Loucy (cell line): Measurements from ENCODE around the gene MRPS9.

Source experiments
- H2AFZ ChIP-seq: fragments of 200-600 bp; sonication (generic); 2 replicates; pipeline ENCODE4 v1.6.0; 2016; ENCODE audit warnings: antibody characterized with exemption, mild to moderate bottlenecking, low read length, moderate library complexity
- H3F3A ChIP-seq: fragments of 200-600 bp; 2 replicates; pipeline ENCODE4 v1.6.0; 2016; ENCODE audit warnings: antibody characterized with exemption, low read depth, mild to moderate bottlenecking
- H3K27me3 ChIP-seq: fragments of 200-600 bp; sonication (generic); 2 replicates; pipeline ENCODE4 v1.6.1; 2014; ENCODE audit warnings: low read length, mild to moderate bottlenecking; ENCODE audit not compliant: insufficient read depth, poor library complexity, severe bottlenecking
- H3K36me3 ChIP-seq: fragments of 200-600 bp; sonication (generic); 2 replicates; pipeline ENCODE4 v1.6.1; 2016; ENCODE audit warnings: low read length; ENCODE audit not compliant: insufficient read depth
- H3K4me1 ChIP-seq: fragments of 200-600 bp; sonication (generic); 2 replicates; pipeline ENCODE4 v1.5.1; 2014; ENCODE audit warnings: low read length, mild to moderate bottlenecking; ENCODE audit not compliant: insufficient read depth, poor library complexity, severe bottlenecking
- H3K4me2 ChIP-seq: fragments of 200-600 bp; sonication (generic); 2 replicates; pipeline ENCODE4 v1.6.0; 2014; ENCODE audit warnings: antibody characterized with exemption, low read length, low read depth, mild to moderate bottlenecking; ENCODE audit not compliant: poor library complexity, severe bottlenecking
- H3K4me3 ChIP-seq: fragments of 200-600 bp; sonication (generic); 2 replicates; pipeline ENCODE4 v1.5.1; 2014; ENCODE audit warnings: low read length, mild to moderate bottlenecking, mixed read lengths; ENCODE audit not compliant: poor library complexity, severe bottlenecking
- H3K79me2 ChIP-seq: fragments of 200-600 bp; sonication (generic); 2 replicates; pipeline ENCODE4 v1.6.1; 2014; ENCODE audit warnings: low read length; ENCODE audit not compliant: insufficient read depth
- H3K9ac ChIP-seq: fragments of 200-600 bp; sonication (generic); 2 replicates; pipeline ENCODE4 v1.6.0; 2014; ENCODE audit warnings: mild to moderate bottlenecking, low read depth, low read length, moderate library complexity; ENCODE audit not compliant: poor library complexity, severe bottlenecking
- H3K9me2 ChIP-seq: fragments of 200-600 bp; sonication (generic); replicated peaks from 2 replicates; pipeline ENCODE4 v1.6.1; 2016; ENCODE audit warnings: low read depth, low read length, mixed read lengths
- H3K9me3 ChIP-seq: fragments of 200-600 bp; sonication (generic); 2 replicates; pipeline ENCODE4 v1.6.1; 2014; ENCODE audit warnings: mild to moderate bottlenecking, antibody characterized with exemption, low read length, low read depth; ENCODE audit not compliant: insufficient read depth
- H4K20me1 ChIP-seq: fragments of 200-600 bp; sonication (generic); 2 replicates; pipeline ENCODE4 v1.6.0; 2014; ENCODE audit warnings: antibody characterized with exemption, low read length, mild to moderate bottlenecking; ENCODE audit not compliant: insufficient read depth, poor library complexity, severe bottlenecking
- EZH2phosphoT487 ChIP-seq: fragments of 200-600 bp; IDR thresholded peaks from 2 replicates; pipeline ENCODE4 v1.6.1; 2018; ENCODE audit warnings: antibody characterized with exemption, mild to moderate bottlenecking, moderate library complexity, borderline replicate concordance
- TF ChIP-seq, protein P1 (sequence below): fragments of 200-600 bp; sonication (generic); conservative IDR thresholded peaks from 2 replicates; pipeline ENCODE4 v1.5.1; 2014; ENCODE audit warnings: mild to moderate bottlenecking, antibody characterized with exemption, low read length

MRPS9 gene

DNA sequence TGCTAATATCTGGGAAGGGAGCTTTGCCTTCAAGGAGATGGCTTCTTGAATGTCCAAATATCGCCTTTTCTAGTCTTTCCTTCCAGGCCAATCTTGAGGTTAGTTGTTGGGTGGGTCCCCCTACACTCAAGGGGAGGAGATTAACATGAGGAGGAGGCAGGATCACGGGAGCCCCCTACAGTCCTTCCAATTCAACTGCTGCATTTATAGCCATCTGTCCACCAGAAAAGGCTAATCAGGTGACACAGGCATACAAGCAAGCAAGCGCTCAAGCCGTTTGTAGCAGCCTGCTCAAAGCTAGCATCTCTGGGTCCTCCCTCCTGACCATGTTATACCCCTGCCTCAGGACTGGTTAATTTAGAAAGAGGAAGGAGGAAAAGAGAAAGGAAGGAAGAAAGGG lies 87.6 kb downstream of the MRPS9 start:
- no peaks in the 10 kb centered on the region for H3K9me2 ChIP-seq
- H2AFZ ChIP-seq: no peak overlapping the region
- no peaks in the 10 kb centered on the region for H3K79me2 ChIP-seq
- TF ChIP-seq EZH2phosphoT487: no peak
- TF ChIP-seq, protein P1, sequence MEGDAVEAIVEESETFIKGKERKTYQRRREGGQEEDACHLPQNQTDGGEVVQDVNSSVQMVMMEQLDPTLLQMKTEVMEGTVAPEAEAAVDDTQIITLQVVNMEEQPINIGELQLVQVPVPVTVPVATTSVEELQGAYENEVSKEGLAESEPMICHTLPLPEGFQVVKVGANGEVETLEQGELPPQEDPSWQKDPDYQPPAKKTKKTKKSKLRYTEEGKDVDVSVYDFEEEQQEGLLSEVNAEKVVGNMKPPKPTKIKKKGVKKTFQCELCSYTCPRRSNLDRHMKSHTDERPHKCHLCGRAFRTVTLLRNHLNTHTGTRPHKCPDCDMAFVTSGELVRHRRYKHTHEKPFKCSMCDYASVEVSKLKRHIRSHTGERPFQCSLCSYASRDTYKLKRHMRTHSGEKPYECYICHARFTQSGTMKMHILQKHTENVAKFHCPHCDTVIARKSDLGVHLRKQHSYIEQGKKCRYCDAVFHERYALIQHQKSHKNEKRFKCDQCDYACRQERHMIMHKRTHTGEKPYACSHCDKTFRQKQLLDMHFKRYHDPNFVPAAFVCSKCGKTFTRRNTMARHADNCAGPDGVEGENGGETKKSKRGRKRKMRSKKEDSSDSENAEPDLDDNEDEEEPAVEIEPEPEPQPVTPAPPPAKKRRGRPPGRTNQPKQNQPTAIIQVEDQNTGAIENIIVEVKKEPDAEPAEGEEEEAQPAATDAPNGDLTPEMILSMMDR: peak; percentile 40; the same call in 1 of the 2 replicates
- H4K20me1 ChIP-seq: no peaks in the 10 kb centered on the region
- H3K9ac ChIP-seq: no peak overlapping the region
- no peak overlapping the region for H3K4me3 ChIP-seq
- H3K36me3 ChIP-seq: no peaks in the 10 kb centered on the region
- no peaks in the 10 kb centered on the region for H3K27me3 ChIP-seq
- peaks cover 7% of the 10 kb centered on the region for H3K4me1 ChIP-seq
- H3F3A ChIP-seq: no peaks in the 10 kb centered on the region
- H3K4me2 ChIP-seq: no peak overlapping the region
- H3K9me3 ChIP-seq: no peaks in the 10 kb centered on the region

DNA sequence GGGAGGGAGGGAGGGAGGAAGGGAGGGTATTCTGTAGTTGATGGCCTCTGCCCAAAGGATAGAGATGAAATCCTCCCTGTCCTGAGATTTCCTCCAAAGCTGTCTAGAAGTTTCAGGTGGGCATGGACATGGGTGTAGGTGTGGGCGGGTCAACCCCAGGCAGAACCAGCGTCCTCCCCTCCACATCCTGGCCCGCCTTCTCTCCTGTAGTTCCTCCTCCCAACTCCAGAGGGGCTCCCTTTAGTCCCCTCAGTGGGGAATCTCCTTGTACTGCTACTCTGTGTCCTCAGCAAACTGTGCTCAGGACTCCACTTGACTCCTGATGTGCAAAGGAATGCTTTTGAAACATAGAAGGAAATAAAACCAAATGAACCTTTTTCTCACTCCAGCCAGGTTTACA lies 88.1 kb downstream of the MRPS9 start:
- Histone ChIP-seq H4K20me1 (no peaks in the 10 kb centered on the region), H3K79me2 (no peaks in the 10 kb centered on the region), H3K36me3 (no peaks in the 10 kb centered on the region), H3K9me3 (no peaks in the 10 kb centered on the region), H3K4me3 (no peak overlapping the region), H3F3A (no peaks in the 10 kb centered on the region), H3K4me1 (peaks cover 7% of the 10 kb centered on the region), H3K27me3 (no peaks in the 10 kb centered on the region), H3K9me2 (no peaks in the 10 kb centered on the region), H2AFZ (no peak overlapping the region), H3K4me2 (no peak overlapping the region), H3K9ac (no peak overlapping the region)
- TF ChIP-seq, protein P1: no peak
- no peak for TF ChIP-seq EZH2phosphoT487

DNA sequence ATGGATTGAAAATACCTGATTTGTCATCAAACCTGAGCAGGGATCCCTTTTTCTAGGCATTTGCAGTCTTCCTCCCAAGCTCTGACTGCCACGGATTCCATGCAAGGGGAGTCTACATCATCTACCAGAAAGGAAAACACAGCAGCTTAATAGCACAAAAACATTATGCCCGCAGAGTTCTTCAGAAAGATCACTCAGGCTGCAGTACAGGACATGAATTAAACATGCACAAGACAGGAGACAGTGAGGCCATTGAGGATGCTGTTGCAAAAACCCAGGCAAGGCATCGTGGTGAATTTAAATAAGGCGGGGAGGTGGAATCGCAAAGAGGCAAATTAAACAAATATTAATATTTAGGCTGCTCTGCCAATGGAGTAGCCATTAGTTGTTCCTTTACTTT lies 88.5 kb downstream of the MRPS9 start:
- H3K9me3 ChIP-seq: no peaks in the 10 kb centered on the region
- H3K4me2 ChIP-seq: no peak overlapping the region

More for the DNA sequence above, 88.5 kb downstream of the MRPS9 start:
- no peaks in the 10 kb centered on the region for H4K20me1 ChIP-seq
- no peaks in the 10 kb centered on the region for H3K9me2 ChIP-seq
- H3K36me3 ChIP-seq: no peaks in the 10 kb centered on the region
- no peak overlapping the region for H3K4me3 ChIP-seq
- no peaks in the 10 kb centered on the region for H3K79me2 ChIP-seq
- no peak overlapping the region for H3K9ac ChIP-seq
- H2AFZ ChIP-seq: no peak overlapping the region
- TF ChIP-seq EZH2phosphoT487: no peak
- TF ChIP-seq, protein P1: no peak
- H3K4me1 ChIP-seq: peaks cover 7% of the 10 kb centered on the region
- H3K27me3 ChIP-seq: no peaks in the 10 kb centered on the region
- H3F3A ChIP-seq: no peaks in the 10 kb centered on the region
